Hepatocyte (in vitro differentiated cells): ENCODE measurements around the gene EEF1AKMT3. TPM values are rescaled to one million over a fixed set of nuclear protein-coding genes. Genes with fewer than 3 reads are reported as not detected.

Experiments
- DNase-seq: peaks from one replicate; pipeline ENCODE4 v3.0.0-alpha.2; 2016; ENCODE audit warnings: low spot score
- H2AFZ ChIP-seq: fragments of 200-600 bp; sonication (generic); 2 replicates; pipeline ENCODE4 v1.6.0; 2016; ENCODE audit warnings: antibody characterized with exemption, mild to moderate bottlenecking
- H3K27ac ChIP-seq: fragments of 200-600 bp; sonication (generic); 2 replicates; pipeline ENCODE4 v1.5.1; 2016; ENCODE audit warnings: mild to moderate bottlenecking
- H3K27me3 ChIP-seq: fragments of 200-600 bp; sonication (generic); 2 replicates; pipeline ENCODE4 v1.6.1; 2016
- H3K36me3 ChIP-seq: fragments of 200-600 bp; sonication (generic); replicated peaks from 2 replicates; pipeline ENCODE4 v1.5.1; 2016; ENCODE audit warnings: low read depth; ENCODE audit not compliant: insufficient read depth
- H3K4me1 ChIP-seq: fragments of 200-600 bp; sonication (generic); 2 replicates; pipeline ENCODE4 v1.5.1; 2016; ENCODE audit warnings: mild to moderate bottlenecking, moderate library complexity; ENCODE audit not compliant: insufficient read depth
- H3K4me2 ChIP-seq: fragments of 200-600 bp; sonication (generic); 2 replicates; pipeline ENCODE4 v1.6.0; 2016
- H3K4me3 ChIP-seq: fragments of 200-600 bp; sonication (generic); 2 replicates; pipeline ENCODE4 v1.5.1; 2016; ENCODE audit warnings: mild to moderate bottlenecking
- H3K79me2 ChIP-seq: fragments of 200-600 bp; sonication (generic); 2 replicates; pipeline ENCODE4 v1.6.0; 2017; ENCODE audit warnings: mild to moderate bottlenecking
- H3K9me2 ChIP-seq: fragments of 200-600 bp; sonication (generic); replicated peaks from 2 replicates; pipeline ENCODE4 v1.6.0; 2017; ENCODE audit warnings: mild to moderate bottlenecking; ENCODE audit not compliant: insufficient read depth
- H3K9me3 ChIP-seq: fragments of 200-600 bp; sonication (generic); 2 replicates; pipeline ENCODE4 v1.5.1; 2016; ENCODE audit warnings: low read depth, mild to moderate bottlenecking
- H4K20me1 ChIP-seq: fragments of 200-600 bp; sonication (generic); 2 replicates; pipeline ENCODE4 v1.6.0; 2016; ENCODE audit warnings: mild to moderate bottlenecking; ENCODE audit not compliant: insufficient read depth, poor library complexity, severe bottlenecking
- EZH2 ChIP-seq: fragments of 200-600 bp; sonication (generic); IDR thresholded peaks from 2 replicates; pipeline ENCODE4 v1.6.1; 2016; ENCODE audit warnings: antibody characterized with exemption, mild to moderate bottlenecking, borderline replicate concordance
- EZH2phosphoT487 ChIP-seq: fragments of 200-600 bp; sonication (generic); IDR thresholded peaks from one replicate; pipeline ENCODE4 v1.6.1; 2018; ENCODE audit warnings: antibody characterized with exemption, mild to moderate bottlenecking, low read depth, moderate library complexity; ENCODE audit not compliant: unreplicated experiment, severe bottlenecking
- WGBS: methylation state at CpG from one replicate; pipeline ENCODE4 v1.1.6; 2016; ENCODE audit warnings: low lambda C conversion rate; ENCODE audit errors: missing lambda C conversion rate; 5-methylcytosine and 5-hydroxymethylcytosine counted together
- polyA plus RNA-seq: library from polyadenylated mRNA; unstranded; fragments of >200 nt; fragmentation: Nextera tagmentation; extraction: Ambion mirVana; gene quantifications from 2 replicates; pipeline ENCODE4 v1.2.1, GENCODE V29; 2016
- total RNA-seq: library from RNA; depleted of rRNA; stranded (reverse); fragments of >200 nt; gene quantifications from 2 replicates; pipeline ENCODE4 v1.2.3, GENCODE V29; 2014
- TF ChIP-seq, protein P1 (sequence below): fragments of 200-600 bp; sonication (generic); IDR thresholded peaks from 2 replicates; pipeline ENCODE4 v1.5.1; 2016; ENCODE audit warnings: antibody characterized with exemption, mild to moderate bottlenecking; ENCODE audit not compliant: poor library complexity

The EEF1AKMT3 gene
- total and polyA plus RNA-seq, 2 experiments from 2014 or later, result 4.5 to 7.6 TPM

GRCh38 chr12:57808351-57808750 is 35.9 kb downstream of the EEF1AKMT3 start:
- Histone ChIP-seq H4K20me1 (no peaks in the 10 kb centered on the region), H3K4me2 (no peak overlapping the region), H3K27me3 (no peaks in the 10 kb centered on the region), H2AFZ (no peak overlapping the region), H3K9me3 (no peaks in the 10 kb centered on the region), H3K36me3 (no peaks in the 10 kb centered on the region), H3K4me3 (no peak overlapping the region), H3K9me2 (no peaks in the 10 kb centered on the region), H3K4me1 (no peaks in the 10 kb centered on the region), H3K79me2 (no peaks in the 10 kb centered on the region), H3K27ac (no peak overlapping the region)
- WGBS, result 90% methylated on average over 5 of the region's 5 CpGs
- DNase-seq, result no peak
- TF ChIP-seq EZH2, result no peak
- TF ChIP-seq, protein P1, sequence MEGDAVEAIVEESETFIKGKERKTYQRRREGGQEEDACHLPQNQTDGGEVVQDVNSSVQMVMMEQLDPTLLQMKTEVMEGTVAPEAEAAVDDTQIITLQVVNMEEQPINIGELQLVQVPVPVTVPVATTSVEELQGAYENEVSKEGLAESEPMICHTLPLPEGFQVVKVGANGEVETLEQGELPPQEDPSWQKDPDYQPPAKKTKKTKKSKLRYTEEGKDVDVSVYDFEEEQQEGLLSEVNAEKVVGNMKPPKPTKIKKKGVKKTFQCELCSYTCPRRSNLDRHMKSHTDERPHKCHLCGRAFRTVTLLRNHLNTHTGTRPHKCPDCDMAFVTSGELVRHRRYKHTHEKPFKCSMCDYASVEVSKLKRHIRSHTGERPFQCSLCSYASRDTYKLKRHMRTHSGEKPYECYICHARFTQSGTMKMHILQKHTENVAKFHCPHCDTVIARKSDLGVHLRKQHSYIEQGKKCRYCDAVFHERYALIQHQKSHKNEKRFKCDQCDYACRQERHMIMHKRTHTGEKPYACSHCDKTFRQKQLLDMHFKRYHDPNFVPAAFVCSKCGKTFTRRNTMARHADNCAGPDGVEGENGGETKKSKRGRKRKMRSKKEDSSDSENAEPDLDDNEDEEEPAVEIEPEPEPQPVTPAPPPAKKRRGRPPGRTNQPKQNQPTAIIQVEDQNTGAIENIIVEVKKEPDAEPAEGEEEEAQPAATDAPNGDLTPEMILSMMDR, result no peak
- no peak for TF ChIP-seq EZH2phosphoT487

DNA sequence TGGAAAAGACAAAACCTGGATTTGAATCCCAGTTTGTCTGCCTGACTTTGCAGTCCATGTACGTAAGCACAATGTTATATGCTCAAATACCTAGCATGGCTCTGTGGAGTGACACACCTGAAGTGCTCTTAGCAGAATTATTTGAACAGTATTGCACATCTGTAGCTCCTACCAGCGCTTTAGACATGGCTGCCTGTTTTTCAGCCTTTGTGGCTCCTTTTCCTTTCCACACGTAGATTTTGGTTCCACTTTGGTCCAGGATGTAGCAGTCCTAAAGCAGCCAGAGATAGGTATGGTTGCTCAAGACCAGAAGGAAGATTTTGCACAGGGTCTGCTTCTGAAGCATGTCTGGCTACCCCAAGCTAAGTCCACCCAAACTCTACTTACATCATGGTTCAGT is 37.0 kb downstream of the EEF1AKMT3 start:
- no peak overlapping the region for H3K4me3 ChIP-seq
- no peak overlapping the region for H3K4me2 ChIP-seq
- no peaks in the 10 kb centered on the region for H3K4me1 ChIP-seq
- no peaks in the 10 kb centered on the region for H3K9me3 ChIP-seq
- H3K27ac ChIP-seq, result no peak overlapping the region
- TF ChIP-seq, protein P1, result no peak
- TF ChIP-seq EZH2, result no peak
- TF ChIP-seq EZH2phosphoT487, result no peak
- H4K20me1 ChIP-seq, result no peaks in the 10 kb centered on the region
- no peaks in the 10 kb centered on the region for H3K9me2 ChIP-seq
- H3K36me3 ChIP-seq, result no peaks in the 10 kb centered on the region
- H3K27me3 ChIP-seq, result no peaks in the 10 kb centered on the region
- H2AFZ ChIP-seq, result no peak overlapping the region
- WGBS, result 90% methylated on average over 3 of the region's 3 CpGs
- no peaks in the 10 kb centered on the region for H3K79me2 ChIP-seq
- DNase-seq, result no peak

DNA sequence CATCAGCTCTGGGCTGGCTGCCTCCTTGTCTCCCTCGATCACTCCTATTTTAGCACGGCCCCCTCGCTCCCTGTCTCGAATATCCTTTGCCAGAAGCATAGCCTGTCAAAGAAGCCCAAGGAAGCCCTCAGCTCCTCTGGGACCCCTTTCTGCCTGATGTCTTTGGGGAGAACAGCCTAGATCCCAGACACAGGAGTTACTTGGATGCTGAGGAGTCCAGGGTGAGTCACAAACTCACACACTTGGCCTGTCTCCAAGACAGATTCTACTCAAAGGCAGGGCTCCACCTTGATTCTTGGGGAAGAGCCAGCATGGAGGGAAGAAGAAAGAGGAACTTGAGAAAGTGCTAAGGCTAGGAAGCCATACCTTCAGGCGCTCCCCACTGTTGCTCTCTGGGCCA is 38.0 kb downstream of the EEF1AKMT3 start:
- Histone ChIP-seq H3K4me3 (no peak overlapping the region), H3K36me3 (no peaks in the 10 kb centered on the region), H3K4me2 (no peak overlapping the region), H3K79me2 (no peaks in the 10 kb centered on the region), H3K4me1 (no peaks in the 10 kb centered on the region), H3K9me3 (no peaks in the 10 kb centered on the region), H3K9me2 (no peaks in the 10 kb centered on the region), H3K27me3 (no peaks in the 10 kb centered on the region), H2AFZ (no peak overlapping the region), H3K27ac (no peak overlapping the region), H4K20me1 (no peaks in the 10 kb centered on the region)
- TF ChIP-seq EZH2phosphoT487 (no peak), EZH2 (no peak)
- TF ChIP-seq, protein P1, result no peak
- WGBS, result 96% methylated on average over 5 of the region's 5 CpGs
- DNase-seq, result no peak
